Heart left ventricle (tissue), 13 donors: ENCODE data around the gene GLT1D1.

Experiments
- CTCF ChIP-seq, 12 donors: fragments of 200-600 bp; sonication (generic) in 4 of 12; IDR thresholded peaks; one replicate each; pipeline versions ENCODE4 v1.5.0 to v1.8.0; 2018 to 2022; ENCODE audit warnings: antibody characterized with exemption in 12 of 12, mild to moderate bottlenecking in 5 of 12
- POLR2A ChIP-seq, 2 donors: fragments of 450-650 bp; IDR thresholded peaks; one replicate each; pipeline ENCODE4 v1.6.1; 2017; ENCODE audit warnings: antibody characterized with exemption in 2 of 2, mild to moderate bottlenecking in 2 of 2, moderate library complexity in 2 of 2
- donor health status: ischemic (EF 13 %, LVEDD 7.1; RV severe dilation, severe dysfunction).
- donor health status: DM: no; HTN: yes; CAD: no.
- donor health status: DM: no; HTN: no; CAD: no.
- donor health status: ischemic (EF 25% LVEDD 6.9; RV normal size, moderate dysfunction).
- donor health status: ischemic (EF 25% LVEDD 5.7; RV mildly dilated, moderate dysfunction).
- donor health status: ischemic (EF 35%, LVEDD 5.7; RV mildly dilated, moderate dysfunction).
- donor health status: nonischemic (EF 11% LVEDD 7.7; RV severe dilation, severe dysfunction).
- donor health status: DM: yes; HTN: yes; CAD: no.
- donor health status: PGD.
- donor health status: ischemic (EF 29% LVEDD 5.4; RV normal size, mild dysfunction).
- donor health status: nonischemic (EF 23%, LVEDD 6.1; RV moderate dilation, normal function).

GRCh38 chr12:128804762-128805161 is 48.5 kb upstream of the GLT1D1 start:
- no peak for TF ChIP-seq POLR2A (IDR thresholded peaks at IDR 0.05)
- TF ChIP-seq CTCF (IDR thresholded peaks at IDR 0.05): no peak
